ENCODE results near the gene METTL14. TPM values are rescaled to one million over a fixed set of nuclear protein-coding genes. Genes with fewer than 3 reads are reported as not detected.

The METTL14 gene
- total and polyA plus RNA-seq, 8 donors = 1.8 to 71.4 (median 10.4) TPM

- intact Hi-C loops (cut with DNase I; ENCODE audit: low total_unique reads) = no loop called here
- Histone ChIP-seq H3K27me3 (no peaks in the 10 kb centered on the region), H3K9me3 (no peaks in the 10 kb centered on the region), H3K4me3 (no peak overlapping the region), H3K4me1 (peaks cover 3 to 94% (median 57%) of the 10 kb centered on the region in 4 donors), H3K27ac (peak overlapping the region in 4 of 5 donors; percentile 54 to 83 (median 74)), H3K36me3 (peaks cover 0 to 66% (median 28%) of the 10 kb centered on the region in 4 donors)
- TF ChIP-seq EP300 (IDR thresholded peaks at IDR 0.05) (no peak), CTCF (IDR thresholded peaks at IDR 0.05) (no peak), POLR2AphosphoS5 (IDR thresholded peaks at IDR 0.05) (no peak), POLR2A (IDR thresholded peaks at IDR 0.05) (no peak)
- DNase-seq = no peak
- WGBS, 5 donors = 92 to 98% (median 93%) methylated on average over 5 of the region's 5 CpGs
These were observed 75.3 kb downstream of the METTL14 start for GRCh38 chr4:118760493-118760892.

- intact Hi-C loops (cut with DNase I; ENCODE audit: low total_unique reads) = no loop called here
- WGBS, 5 donors = 58 to 78% (median 59%) methylated on average over 2 of the region's 2 CpGs
- Histone ChIP-seq H3K36me3 (peaks cover 4 to 73% (median 31%) of the 10 kb centered on the region in 4 donors), H3K9me3 (no peaks in the 10 kb centered on the region), H3K27ac (peak overlapping the region in 4 of 5 donors; percentile 26 to 83 (median 74)), H3K4me1 (peaks cover 3 to 95% (median 61%) of the 10 kb centered on the region in 4 donors), H3K4me3 (no peak overlapping the region), H3K27me3 (no peaks in the 10 kb centered on the region)
- no peak for DNase-seq
- TF ChIP-seq POLR2AphosphoS5 (IDR thresholded peaks at IDR 0.05) (no peak), POLR2A (IDR thresholded peaks at IDR 0.05) (no peak), EP300 (IDR thresholded peaks at IDR 0.05) (no peak), CTCF (IDR thresholded peaks at IDR 0.05) (no peak)
These were observed 76.3 kb downstream of the METTL14 start for GRCh38 chr4:118761397-118762016.

- peaks cover 3 to 95% (median 61%) of the 10 kb centered on the region in 4 donors for H3K4me1 ChIP-seq
- 67 to 76% (median 75%) methylated on average over 5 of the region's 5 CpGs for WGBS, 5 donors
- H3K27me3 ChIP-seq = no peaks in the 10 kb centered on the region
- DNase-seq = no peak
- peak overlapping the region in 4 of 5 donors; percentile 26 to 83 (median 74) for H3K27ac ChIP-seq
- no peaks in the 10 kb centered on the region for H3K9me3 ChIP-seq
- TF ChIP-seq POLR2AphosphoS5 (IDR thresholded peaks at IDR 0.05) = no peak
- no peak for TF ChIP-seq POLR2A (IDR thresholded peaks at IDR 0.05)
- no peak for TF ChIP-seq EP300 (IDR thresholded peaks at IDR 0.05)
- TF ChIP-seq CTCF (IDR thresholded peaks at IDR 0.05) = no peak
- intact Hi-C loops (cut with DNase I; ENCODE audit: low total_unique reads) = no loop called here
- H3K36me3 ChIP-seq = peaks cover 10 to 73% (median 31%) of the 10 kb centered on the region in 4 donors
- H3K4me3 ChIP-seq = no peak overlapping the region
These were observed 77.0 kb downstream of the METTL14 start for GRCh38 chr4:118762155-118762554.

GRCh38 chr4:118762730-118763477 is 77.7 kb downstream of the METTL14 start:
- H3K36me3 ChIP-seq = peaks cover 12 to 75% (median 36%) of the 10 kb centered on the region in 4 donors
- intact Hi-C loops (cut with DNase I; ENCODE audit: low total_unique reads) = no loop called here
- peaks cover 3 to 87% (median 58%) of the 10 kb centered on the region in 4 donors for H3K4me1 ChIP-seq
- peak in 1 of 2 donors; percentile 70 for DNase-seq
- no peak overlapping the region for H3K4me3 ChIP-seq
- H3K27ac ChIP-seq = peak overlapping the region in 4 of 5 donors; percentile 69 to 83 (median 74)
- TF ChIP-seq CTCF (IDR thresholded peaks at IDR 0.05) (no peak), POLR2AphosphoS5 (IDR thresholded peaks at IDR 0.05) (no peak), EP300 (IDR thresholded peaks at IDR 0.05) (no peak), POLR2A (IDR thresholded peaks at IDR 0.05) (no peak)
- H3K27me3 ChIP-seq = no peaks in the 10 kb centered on the region
- H3K9me3 ChIP-seq = no peaks in the 10 kb centered on the region
- 52 to 75% (median 66%) methylated on average over 3 of the region's 3 CpGs for WGBS, 5 donors

All from stomach (tissue), 9 donors.